HG02798 (cell line): ENCODE data around the gene MTHFSD.

Experiments
- ATAC-seq: cut with Tn5 transposase; IDR thresholded peaks from one replicate; pipeline ENCODE4 v1.9.1; 2021; ENCODE audit warnings: mild to moderate bottlenecking; ENCODE audit not compliant: unreplicated experiment, poor library complexity

The MTHFSD gene

DNA sequence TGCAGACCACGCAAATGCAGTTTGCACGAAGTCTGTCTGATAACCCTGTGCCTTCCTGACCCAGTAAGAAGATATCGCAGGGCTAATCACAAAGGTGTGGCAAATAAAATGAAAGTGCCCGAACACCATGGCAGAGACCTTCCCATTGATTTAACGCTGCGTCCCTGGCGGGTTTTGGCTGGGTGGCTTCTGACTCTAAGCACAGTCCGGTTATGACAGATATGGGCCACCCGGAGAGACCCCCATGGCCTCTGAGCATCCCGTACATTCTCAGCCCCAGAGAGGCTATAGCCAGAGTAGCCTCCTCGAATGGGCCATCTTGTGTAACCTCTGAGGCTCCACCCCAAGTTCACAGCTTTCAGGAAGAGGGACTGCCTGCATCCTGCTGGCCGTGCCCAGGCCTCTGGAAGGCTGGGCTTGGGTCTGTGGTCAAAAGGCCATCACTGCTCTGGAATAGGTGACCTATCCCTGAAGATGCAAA lies 17.0 kb upstream of the MTHFSD start:
- ATAC-seq, result no peak

GRCh38 chr16:86571530-86571915 lies 16.5 kb upstream of the MTHFSD start:
- ATAC-seq, result no peak

DNA sequence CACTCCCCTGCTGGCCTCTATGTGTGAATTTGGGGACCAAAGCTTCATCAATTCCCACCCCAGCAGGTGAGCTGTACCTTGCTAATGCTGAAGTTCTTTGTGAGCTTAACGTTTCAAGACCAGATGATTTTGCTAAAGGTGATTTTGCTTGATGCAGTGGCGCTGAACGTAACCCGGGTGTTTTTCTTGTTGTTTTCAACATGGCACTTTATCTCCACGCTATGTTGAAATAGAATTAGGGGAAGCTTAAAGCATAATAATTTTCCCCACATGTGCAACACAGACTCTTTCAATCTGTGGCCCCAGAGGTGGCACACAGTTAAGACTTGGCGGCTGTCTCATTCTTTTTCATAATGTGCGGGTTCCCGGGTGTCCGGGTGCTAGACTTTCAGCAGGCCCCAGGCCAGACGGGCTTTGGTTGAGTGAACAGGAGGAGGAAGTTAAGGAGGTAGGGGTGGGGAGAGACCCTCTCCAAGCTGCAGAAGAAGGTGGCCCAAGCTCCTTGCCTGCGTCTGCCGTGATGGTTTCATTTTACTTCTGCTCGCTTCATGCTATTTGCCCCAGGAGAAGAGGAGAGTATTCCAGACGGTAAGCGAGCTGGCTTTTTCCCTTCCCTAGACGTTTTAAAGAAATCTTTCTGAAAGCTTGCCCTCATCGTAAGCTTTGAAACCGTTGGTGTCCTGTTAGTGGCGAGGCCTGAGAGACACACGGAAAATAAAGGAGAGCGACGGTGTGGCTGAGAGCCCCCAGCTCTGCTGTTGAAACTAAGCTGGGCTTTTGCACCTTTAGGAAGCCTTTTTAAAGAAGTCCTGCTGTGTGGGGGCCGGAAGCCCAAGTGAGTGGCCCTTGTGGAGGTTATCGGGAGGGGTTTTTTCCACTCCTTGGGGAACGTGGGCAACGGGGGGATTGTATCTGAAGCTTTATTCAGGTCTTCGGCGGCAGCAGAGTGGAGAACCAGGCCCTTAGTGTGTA lies 15.8 kb upstream of the MTHFSD start:
- no peak for ATAC-seq

DNA sequence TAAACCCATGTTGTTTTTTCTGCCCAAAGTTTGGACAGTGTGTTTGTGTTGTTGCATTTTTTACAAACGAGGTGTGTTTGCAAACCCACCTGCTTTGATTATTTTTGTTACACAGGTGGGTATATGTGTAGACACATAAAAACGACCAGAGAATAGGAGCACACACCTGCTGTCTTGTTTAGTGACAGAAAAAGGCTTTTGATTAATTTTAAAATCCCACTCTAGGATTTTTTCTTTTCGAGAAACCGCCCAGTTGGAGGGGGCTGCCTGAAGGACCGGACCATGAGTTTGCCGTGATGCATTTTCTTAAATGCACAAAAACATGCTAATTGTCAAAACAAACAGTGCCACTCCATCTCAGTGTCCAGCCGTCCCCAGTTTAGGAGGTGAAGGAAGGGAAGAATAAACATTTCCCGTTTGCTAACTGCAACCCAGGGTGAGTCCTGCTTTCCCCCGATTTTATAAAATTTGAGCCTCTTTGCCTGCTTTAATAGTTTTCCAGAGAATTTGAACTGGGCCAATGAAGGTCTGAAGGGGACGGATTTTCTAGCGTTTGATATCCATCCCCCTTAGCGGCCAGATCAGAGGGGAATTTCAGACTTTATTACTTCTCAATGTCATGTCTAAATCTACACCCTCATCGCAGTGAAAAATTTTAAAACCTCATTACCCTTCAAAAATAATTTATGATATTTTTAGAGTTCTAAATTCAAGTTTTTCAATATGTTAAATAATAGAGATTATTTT lies 14.8 kb upstream of the MTHFSD start:
- ATAC-seq, result no peak

GRCh38 chr16:86568677-86569623 lies 13.9 kb upstream of the MTHFSD start:
- no peak for ATAC-seq

GRCh38 chr16:86567701-86568581 lies 12.9 kb upstream of the MTHFSD start:
- ATAC-seq, result no peak

DNA sequence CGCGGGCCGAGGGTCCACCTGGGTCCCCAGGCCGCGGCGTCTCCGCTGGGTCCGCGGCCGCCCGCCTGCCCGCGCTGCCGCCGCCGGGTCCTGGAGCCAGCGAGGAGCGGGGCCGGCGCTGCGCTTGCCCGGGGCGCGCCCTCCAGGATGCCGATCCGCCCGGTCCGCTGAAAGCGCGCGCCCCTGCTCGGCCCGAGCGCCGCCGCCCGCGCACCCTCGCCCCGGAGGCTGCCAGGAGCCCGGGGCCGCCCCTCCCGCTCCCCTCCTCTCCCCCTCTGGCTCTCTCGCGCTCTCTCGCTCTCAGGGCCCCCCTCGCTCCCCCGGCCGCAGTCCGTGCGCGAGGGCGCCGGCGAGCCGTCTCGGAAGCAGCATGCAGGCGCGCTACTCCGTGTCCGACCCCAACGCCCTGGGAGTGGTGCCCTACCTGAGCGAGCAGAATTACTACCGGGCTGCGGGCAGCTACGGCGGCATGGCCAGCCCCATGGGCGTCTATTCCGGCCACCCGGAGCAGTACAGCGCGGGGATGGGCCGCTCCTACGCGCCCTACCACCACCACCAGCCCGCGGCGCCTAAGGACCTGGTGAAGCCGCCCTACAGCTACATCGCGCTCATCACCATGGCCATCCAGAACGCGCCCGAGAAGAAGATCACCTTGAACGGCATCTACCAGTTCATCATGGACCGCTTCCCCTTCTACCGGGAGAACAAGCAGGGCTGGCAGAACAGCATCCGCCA lies 12.1 kb upstream of the MTHFSD start:
- no peak for ATAC-seq

GRCh38 chr16:86566601-86566965 lies 11.5 kb upstream of the MTHFSD start, which contains the start of gene FOXC2:
TSS of gene FOXC2 (plus strand) at chr16:86566829. CDS start at chr16:86567336, 507 bp downstream.
- ATAC-seq, result no peak

DNA sequence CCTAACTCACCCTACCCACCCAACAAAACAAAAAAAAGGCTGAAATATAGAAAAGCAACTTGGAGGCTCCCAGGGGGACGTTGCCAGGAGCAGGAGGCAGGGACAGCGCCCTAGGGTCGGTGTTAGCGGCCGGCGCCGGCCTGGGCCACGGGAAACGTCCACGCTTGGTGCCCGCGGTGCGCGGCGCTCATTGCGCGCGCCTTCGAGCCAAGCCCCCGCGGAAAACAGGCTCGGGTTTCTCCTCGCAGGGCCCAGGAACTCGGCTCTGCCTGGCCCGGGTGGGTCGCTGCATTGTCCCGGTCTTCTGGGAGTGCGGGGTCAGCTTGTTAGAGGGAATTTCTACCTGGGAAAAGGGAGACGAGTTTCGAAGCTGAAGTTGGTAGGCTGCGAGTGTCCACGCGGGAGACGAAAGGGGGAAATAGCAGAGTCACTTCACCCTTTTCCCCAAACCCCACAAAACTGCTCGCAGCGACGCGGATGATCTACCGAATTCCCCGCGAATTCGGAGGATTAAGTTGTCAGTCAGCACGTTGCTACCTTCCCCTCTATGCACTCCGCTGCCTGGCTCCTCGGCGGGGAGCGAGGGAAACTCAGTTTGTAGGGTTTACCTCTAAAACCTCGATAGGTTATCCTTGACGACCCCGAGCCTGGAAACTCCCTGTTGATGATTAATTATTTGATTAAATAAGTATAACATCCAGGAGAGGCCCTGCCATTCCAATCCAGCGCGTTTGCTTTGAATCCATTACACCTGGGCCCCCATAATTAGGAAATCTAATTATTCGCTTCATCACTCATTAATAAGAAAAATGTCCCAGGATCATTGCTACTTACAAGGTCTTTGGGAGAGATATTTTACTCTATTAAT lies 10.8 kb upstream of the MTHFSD start:
- no peak for ATAC-seq

GRCh38 chr16:86565181-86565631 lies 10.2 kb upstream of the MTHFSD start:
- no peak for ATAC-seq

GRCh38 chr16:86563469-86564345 lies 8.7 kb upstream of the MTHFSD start:
- ATAC-seq, result peak; percentile 82

- no peak for ATAC-seq
These were observed 7.3 kb upstream of the MTHFSD start for GRCh38 chr16:86562356-86562755.

- ATAC-seq, result no peak
These were observed 4.8 kb upstream of the MTHFSD start for GRCh38 chr16:86559802-86560305.

GRCh38 chr16:86558355-86559193 lies 3.5 kb upstream of the MTHFSD start:
- no peak for ATAC-seq

DNA sequence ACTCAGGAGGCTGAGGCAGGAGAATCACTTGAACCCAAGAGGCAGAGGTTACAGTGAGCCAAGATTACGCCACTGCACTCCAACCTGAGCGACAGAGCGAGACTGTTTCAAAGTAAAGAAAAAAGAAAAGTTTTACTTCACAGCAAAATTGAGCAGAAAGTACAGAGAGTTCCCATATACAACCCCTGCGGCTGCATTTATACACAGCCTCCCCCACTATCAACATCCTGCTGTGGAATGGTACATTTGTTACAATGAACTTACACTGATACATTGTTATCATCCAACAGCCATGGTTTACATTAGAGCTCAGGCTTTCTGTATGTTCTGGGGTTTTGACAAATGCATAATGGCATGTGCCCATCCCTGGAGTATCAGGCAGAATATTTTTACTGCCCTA lies 2.6 kb upstream of the MTHFSD start:
- ATAC-seq, result no peak
